Panc1 (cell line): ENCODE results near the gene CCDC40. TPM values are rescaled to one million over a fixed set of nuclear protein-coding genes. Genes with fewer than 3 reads are reported as not detected.

Experiments
- ATAC-seq: fragments of 200-7000 bp; cut with Tn5 transposase; 2 replicates; pipeline ENCODE4 v1.9.1; 2020; ENCODE audit warnings: mild to moderate bottlenecking, moderate library complexity
- BruUV-seq: library from RNA; stranded (reverse); fragments of 400-500 nt; replicated peaks from 2 replicates; lab custom pipeline; 2021; lab: Mats Ljungman, UMichigan
- CTCF ChIA-PET: fragments of 300-600 bp; sonication (Branson Sonifier 250); formaldehyde crosslinking; loops from one replicate; lab custom pipeline; 2022; ENCODE audit warnings: antibody characterized with exemption; lab: Charles Lee
- POLR2A ChIA-PET: fragments of 300-600 bp; sonication (Branson Sonifier 250); formaldehyde crosslinking; loops from one replicate; lab custom pipeline; 2022; ENCODE audit warnings: antibody characterized with exemption; lab: Charles Lee
- DNase-seq: peaks from one replicate; pipeline ENCODE4 v3.0.0-alpha.2; 2010; ENCODE audit warnings: low read depth, low spot score
- H3K27ac ChIP-seq: 2 replicates; pipeline ENCODE4 v1.5.1; 2011; ENCODE audit warnings: mild to moderate bottlenecking, low read length, inconsistent platforms
- H3K27me3 ChIP-seq: fragments of 200-500 bp; sonication (Bioruptor generic); 2 replicates; pipeline ENCODE4 v1.6.0; 2014; ENCODE audit warnings: low read length, inconsistent platforms; ENCODE audit not compliant: control insufficient read depth, insufficient read depth
- H3K36me3 ChIP-seq: fragments of 200-500 bp; sonication (Bioruptor generic); 2 replicates; pipeline ENCODE4 v1.5.1; 2014; ENCODE audit warnings: inconsistent platforms, mild to moderate bottlenecking, low read length, moderate library complexity; ENCODE audit not compliant: control insufficient read depth, insufficient read depth
- H3K4me1 ChIP-seq: 2 replicates; pipeline ENCODE4 v1.5.1; 2011; ENCODE audit warnings: inconsistent platforms, mild to moderate bottlenecking, low read length, moderate library complexity; ENCODE audit not compliant: control insufficient read depth, insufficient read depth
- H3K4me3 ChIP-seq, 2 experiments: 2 replicates each; pipeline ENCODE4 v1.5.1; 2011 to 2012; ENCODE audit warnings: low read depth in 2 of 2, low read length in 2 of 2, mild to moderate bottlenecking in 2 of 2, inconsistent platforms in 1 of 2, moderate library complexity in 1 of 2
- H3K9me3 ChIP-seq: fragments of 200-500 bp; sonication (Bioruptor generic); 2 replicates; pipeline ENCODE4 v1.5.1; 2014; ENCODE audit warnings: low read depth, mild to moderate bottlenecking, inconsistent platforms, low read length, moderate library complexity; ENCODE audit not compliant: control insufficient read depth, insufficient read depth
- CTCF ChIP-seq: fragments of 450-650 bp; IDR thresholded peaks from 2 replicates; pipeline ENCODE4 v1.5.1; 2017; ENCODE audit warnings: mild to moderate bottlenecking
- POLR2AphosphoS5 ChIP-seq: IDR thresholded peaks from 2 replicates; pipeline ENCODE4 v1.6.1; 2012; ENCODE audit warnings: mild to moderate bottlenecking, low read depth, low read length, moderate library complexity
- REST ChIP-seq, 2 experiments: IDR thresholded peaks; 2 replicates each; pipeline ENCODE4 v1.6.1; 2011 to 2012; ENCODE audit warnings: low read depth in 2 of 2, control low read depth in 1 of 2, low read length in 1 of 2, mild to moderate bottlenecking in 1 of 2, moderate library complexity in 1 of 2; ENCODE audit not compliant: insufficient read depth in 1 of 2
- SIN3A ChIP-seq: IDR thresholded peaks from 2 replicates; pipeline ENCODE4 v1.6.1; 2012; ENCODE audit warnings: low read depth, mild to moderate bottlenecking, low read length, moderate library complexity, borderline replicate concordance; ENCODE audit not compliant: insufficient read depth
- TCF7L2 ChIP-seq: IDR thresholded peaks from 2 replicates; pipeline ENCODE4 v1.6.1; 2011; ENCODE audit warnings: mild to moderate bottlenecking, low read depth, low read length, inconsistent platforms
- in situ Hi-C: cut with HindIII; loops from 2 replicates; pipeline ENCODE4 v1.10.0; 2016; ENCODE audit warnings: low sequenced_read_pairs, low pct_unique_long_range_greater_than_20kb
- intact Hi-C: fragments of 100-400 bp; cut with micrococcal nuclease; formaldehyde crosslinking; loops from one replicate; pipeline ENCODE4 v1.10.0; 2022; ENCODE audit not compliant: unreplicated experiment
- total RNA-seq: library from RNA; stranded (reverse); gene quantifications from one replicate; pipeline ENCODE4 v1.2.1, GENCODE V29; 2021; ENCODE audit not compliant: unreplicated experiment

The CCDC40 gene
- total RNA-seq, 1 experiment from 2014 or later = 18.0 TPM

GRCh38 chr17:80137131-80137530 lies 100.7 kb downstream of the CCDC40 start:
- TF ChIP-seq SIN3A (no peak), POLR2AphosphoS5 (no peak), TCF7L2 (no peak), CTCF (no peak), REST (IDR thresholded peaks at IDR 0.05; ENCODE audit: insufficient read depth in 1 of 2, low read depth in 2 of 2, low read length in 1 of 2) (no peak)
- intact Hi-C loops = no loop called here
- POLR2A ChIA-PET = no interaction called here
- Histone ChIP-seq H3K36me3 (peaks cover 60% of the 10 kb centered on the region), H3K9me3 (no peaks in the 10 kb centered on the region), H3K4me3 (no peak overlapping the region), H3K27me3 (no peaks in the 10 kb centered on the region), H3K27ac (no peak overlapping the region), H3K4me1 (no peaks in the 10 kb centered on the region)
- DNase-seq (no peak), ATAC-seq (no peak)
- in situ Hi-C loops = no loop called here
- no TSS peak for BruUV-seq
- CTCF ChIA-PET = no interaction called here

- TF ChIP-seq TCF7L2 = no peak
- TF ChIP-seq REST (IDR thresholded peaks at IDR 0.05; ENCODE audit: insufficient read depth in 1 of 2, low read depth in 2 of 2, low read length in 1 of 2) = no peak
- no peak for TF ChIP-seq SIN3A
- no peak for TF ChIP-seq POLR2AphosphoS5
- no peak for TF ChIP-seq CTCF
- in situ Hi-C loops (no loop called here), intact Hi-C loops (no loop called here)
- Histone ChIP-seq H3K4me3 (no peak overlapping the region), H3K27ac (no peak overlapping the region), H3K36me3 (peaks cover 66% of the 10 kb centered on the region), H3K4me1 (no peaks in the 10 kb centered on the region), H3K27me3 (no peaks in the 10 kb centered on the region), H3K9me3 (no peaks in the 10 kb centered on the region)
- BruUV-seq = no TSS peak
- ATAC-seq = no peak
- ChIA-PET CTCF (no interaction called here), POLR2A (interaction anchor here (0.6 to 0.7 kb wide), 2 partner anchors 12 to 81 kb away, joined by 3 to 6 read pairs; partner anchors contain the start of genes SGSH and SLC26A11)
- DNase-seq = no peak
Observed at GRCh38 chr17:80138856-80139426, 102.5 kb downstream of the CCDC40 start.
